Neural cell (in vitro differentiated cells): ENCODE results near the gene ROR2. TPM values are rescaled to one million over a fixed set of nuclear protein-coding genes. Genes with fewer than 3 reads are reported as not detected.

Experiments
- H2AFZ ChIP-seq: fragments of 200-600, 300-800 bp; sonication (generic), shearing (Covaris generic); 2 replicates; pipeline ENCODE4 v1.6.0; 2014; ENCODE audit warnings: low read depth, mild to moderate bottlenecking, antibody characterized with exemption, low read length, moderate library complexity
- H3F3A ChIP-seq: fragments of 200-600 bp; shearing (Covaris generic); 2 replicates; pipeline ENCODE4 v1.6.1; 2016; ENCODE audit warnings: mild to moderate bottlenecking, moderate library complexity, mixed read lengths, antibody characterized with exemption, low read length; ENCODE audit not compliant: insufficient read depth, poor library complexity, severe bottlenecking
- H3K27ac ChIP-seq: fragments of 200-600, 300-800 bp; sonication (generic), shearing (Covaris generic); 2 replicates; pipeline ENCODE4 v1.5.1; 2014; ENCODE audit warnings: mild to moderate bottlenecking, low read length, moderate library complexity
- H3K27me3 ChIP-seq: fragments of 300-800, 200-600 bp; sonication (generic), shearing (Covaris generic); 2 replicates; pipeline ENCODE4 v1.6.0; 2014; ENCODE audit warnings: mild to moderate bottlenecking, low read depth, low read length, moderate library complexity; ENCODE audit not compliant: insufficient read depth
- H3K36me3 ChIP-seq: fragments of 300-800, 200-600 bp; sonication (generic), shearing (Covaris generic); 2 replicates; pipeline ENCODE4 v1.5.1; 2014; ENCODE audit warnings: mild to moderate bottlenecking, antibody characterized with exemption, low read length, moderate library complexity; ENCODE audit not compliant: insufficient read depth
- H3K4me2 ChIP-seq: fragments of 300-800, 200-600 bp; sonication (generic), shearing (Covaris generic); 2 replicates; pipeline ENCODE4 v1.6.0; 2014; ENCODE audit warnings: mild to moderate bottlenecking, low read length
- H3K4me3 ChIP-seq: fragments of 300-800, 200-600 bp; sonication (generic), shearing (Covaris generic); 2 replicates; pipeline ENCODE4 v1.5.1; 2014; ENCODE audit warnings: mild to moderate bottlenecking, low read length, moderate library complexity
- H3K79me2 ChIP-seq: fragments of 200-600 bp; shearing (Covaris generic); replicated peaks from 2 replicates; pipeline ENCODE4 v1.6.0; 2014; ENCODE audit warnings: mild to moderate bottlenecking, low read length, moderate library complexity; ENCODE audit not compliant: insufficient read depth
- H3K9ac ChIP-seq: fragments of 300-800, 200-600 bp; sonication (generic), shearing (Covaris generic); 2 replicates; pipeline ENCODE4 v1.6.1; 2016; ENCODE audit warnings: mild to moderate bottlenecking, low read length, mixed read lengths
- H3K9me2 ChIP-seq: fragments of 200-600 bp; shearing (Covaris generic); 2 replicates; pipeline ENCODE4 v1.6.1; 2016; ENCODE audit warnings: mild to moderate bottlenecking, low read length, mixed read lengths; ENCODE audit not compliant: insufficient read depth
- H3K9me3 ChIP-seq: fragments of 200-600, 300-800 bp; sonication (generic), shearing (Covaris generic); 2 replicates; pipeline ENCODE4 v1.6.1; 2016; ENCODE audit warnings: mild to moderate bottlenecking, mixed run types, low read length, moderate library complexity, mixed read lengths
- H4K20me1 ChIP-seq: fragments of 200-600 bp; shearing (Covaris generic); 2 replicates; pipeline ENCODE4 v1.6.1; 2016; ENCODE audit warnings: mild to moderate bottlenecking, mixed run types; ENCODE audit not compliant: insufficient read depth
- EP300 ChIP-seq: fragments of 450-650 bp; conservative IDR thresholded peaks from 2 replicates; pipeline ENCODE4 v1.6.1; 2014; ENCODE audit warnings: antibody characterized with exemption, mild to moderate bottlenecking, moderate library complexity; ENCODE audit not compliant: poor library complexity, severe bottlenecking
- EZH2 ChIP-seq: fragments of 200-600, 300-800 bp; shearing (Covaris generic), sonication (generic); IDR thresholded peaks from 2 replicates; pipeline ENCODE4 v1.6.1; 2014; ENCODE audit warnings: antibody characterized with exemption, low read length, borderline replicate concordance, mild to moderate bottlenecking; ENCODE audit not compliant: insufficient read depth, poor library complexity, severe bottlenecking
- MXI1 ChIP-seq: fragments of 450-650 bp; conservative IDR thresholded peaks from 2 replicates; pipeline ENCODE4 v1.6.1; 2014; ENCODE audit warnings: antibody characterized with exemption, mild to moderate bottlenecking; ENCODE audit not compliant: poor library complexity, severe bottlenecking
- POLR2AphosphoS5 ChIP-seq: IDR thresholded peaks from 2 replicates; pipeline ENCODE4 v1.6.1; 2012
- RAD21 ChIP-seq: fragments of 450-650 bp; conservative IDR thresholded peaks from 2 replicates; pipeline ENCODE4 v1.6.1; 2014; ENCODE audit warnings: antibody characterized with exemption, mild to moderate bottlenecking, moderate library complexity
- REST ChIP-seq: IDR thresholded peaks from 2 replicates; pipeline ENCODE4 v1.6.1; 2012; ENCODE audit warnings: borderline replicate concordance
- SMC3 ChIP-seq: fragments of 450-650 bp; conservative IDR thresholded peaks from 2 replicates; pipeline ENCODE4 v1.6.1; 2014; ENCODE audit warnings: antibody characterized with exemption, mild to moderate bottlenecking, moderate library complexity; ENCODE audit not compliant: poor library complexity
- TAF1 ChIP-seq: IDR thresholded peaks from 2 replicates; pipeline ENCODE4 v1.6.1; 2012; ENCODE audit warnings: low read depth
- polyA plus RNA-seq: library from polyadenylated mRNA; depleted of rRNA; stranded (reverse); fragments of >200 nt; gene quantifications from 2 replicates; pipeline ENCODE4 v1.2.3, GENCODE V29; 2014
- TF ChIP-seq, protein P1 (sequence below): fragments of 450-650 bp; IDR thresholded peaks from 2 replicates; pipeline ENCODE4 v1.5.1; 2014; ENCODE audit warnings: antibody characterized with exemption, mild to moderate bottlenecking, moderate library complexity; ENCODE audit not compliant: poor library complexity, severe bottlenecking

The ROR2 gene
- polyA plus RNA-seq, 1 donor from 2014 or later: 0.33 TPM

GRCh38 chr9:91557327-91557726 is 392.7 kb downstream of the ROR2 start:
- Histone ChIP-seq H3K27me3 (no peaks in the 10 kb centered on the region), H3K4me2 (no peak overlapping the region), H2AFZ (no peak overlapping the region), H3K4me3 (no peak overlapping the region), H3K36me3 (no peaks in the 10 kb centered on the region), H3F3A (no peaks in the 10 kb centered on the region), H3K9ac (no peak overlapping the region), H3K79me2 (no peaks in the 10 kb centered on the region), H3K27ac (no peak overlapping the region), H3K9me3 (no peaks in the 10 kb centered on the region), H4K20me1 (no peaks in the 10 kb centered on the region), H3K9me2 (no peaks in the 10 kb centered on the region)
- TF ChIP-seq MXI1 (no peak), TAF1 (no peak), REST (no peak), EP300 (no peak), RAD21 (no peak), POLR2AphosphoS5 (no peak), SMC3 (no peak), EZH2 (no peak)
- TF ChIP-seq, protein P1, sequence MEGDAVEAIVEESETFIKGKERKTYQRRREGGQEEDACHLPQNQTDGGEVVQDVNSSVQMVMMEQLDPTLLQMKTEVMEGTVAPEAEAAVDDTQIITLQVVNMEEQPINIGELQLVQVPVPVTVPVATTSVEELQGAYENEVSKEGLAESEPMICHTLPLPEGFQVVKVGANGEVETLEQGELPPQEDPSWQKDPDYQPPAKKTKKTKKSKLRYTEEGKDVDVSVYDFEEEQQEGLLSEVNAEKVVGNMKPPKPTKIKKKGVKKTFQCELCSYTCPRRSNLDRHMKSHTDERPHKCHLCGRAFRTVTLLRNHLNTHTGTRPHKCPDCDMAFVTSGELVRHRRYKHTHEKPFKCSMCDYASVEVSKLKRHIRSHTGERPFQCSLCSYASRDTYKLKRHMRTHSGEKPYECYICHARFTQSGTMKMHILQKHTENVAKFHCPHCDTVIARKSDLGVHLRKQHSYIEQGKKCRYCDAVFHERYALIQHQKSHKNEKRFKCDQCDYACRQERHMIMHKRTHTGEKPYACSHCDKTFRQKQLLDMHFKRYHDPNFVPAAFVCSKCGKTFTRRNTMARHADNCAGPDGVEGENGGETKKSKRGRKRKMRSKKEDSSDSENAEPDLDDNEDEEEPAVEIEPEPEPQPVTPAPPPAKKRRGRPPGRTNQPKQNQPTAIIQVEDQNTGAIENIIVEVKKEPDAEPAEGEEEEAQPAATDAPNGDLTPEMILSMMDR: no peak

DNA sequence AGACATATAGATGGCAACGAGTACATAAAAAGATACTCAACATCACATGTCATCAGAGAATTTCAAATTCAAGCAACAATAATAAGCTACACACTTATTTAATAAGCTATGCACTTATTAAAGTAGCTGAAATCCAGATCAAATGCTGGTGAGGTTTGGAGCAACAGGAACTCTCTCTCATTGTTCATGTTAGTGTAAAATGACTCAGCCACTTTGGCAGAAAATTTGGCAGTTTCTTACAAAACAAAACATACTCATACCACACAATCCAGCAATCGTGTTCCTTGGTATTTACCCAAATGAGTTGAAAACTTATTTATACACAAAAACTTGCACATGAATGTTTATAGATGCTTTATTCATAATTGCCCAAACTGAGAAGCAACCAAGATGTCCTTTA is 394.9 kb downstream of the ROR2 start:
- no peaks in the 10 kb centered on the region for H3K9me3 ChIP-seq
- no peaks in the 10 kb centered on the region for H4K20me1 ChIP-seq
- no peaks in the 10 kb centered on the region for H3K9me2 ChIP-seq
- H2AFZ ChIP-seq: no peak overlapping the region
- TF ChIP-seq TAF1: no peak
- no peak for TF ChIP-seq RAD21
- TF ChIP-seq SMC3: no peak
- TF ChIP-seq EP300: no peak
- TF ChIP-seq REST: no peak
- TF ChIP-seq MXI1: no peak
- TF ChIP-seq, protein P1: no peak
- no peak for TF ChIP-seq EZH2
- no peak for TF ChIP-seq POLR2AphosphoS5
- no peaks in the 10 kb centered on the region for H3K79me2 ChIP-seq
- H3K36me3 ChIP-seq: no peaks in the 10 kb centered on the region
- H3K4me2 ChIP-seq: no peak overlapping the region
- no peak overlapping the region for H3K4me3 ChIP-seq
- no peak overlapping the region for H3K27ac ChIP-seq
- no peaks in the 10 kb centered on the region for H3F3A ChIP-seq
- no peak overlapping the region for H3K9ac ChIP-seq
- no peaks in the 10 kb centered on the region for H3K27me3 ChIP-seq
